OCI-LY7 (cell line): ENCODE data around the gene TAB2.

Experiments used
- EZH2phosphoT487 ChIP-seq: fragments of 200-600 bp; sonication (generic); IDR thresholded peaks from 2 replicates; pipeline ENCODE4 v1.6.1; 2018; ENCODE audit warnings: low read depth, borderline replicate concordance, mild to moderate bottlenecking, mixed run types, antibody characterized with exemption, low read length, moderate library complexity, mixed read lengths
- TF ChIP-seq, protein P1 (sequence below): fragments of 200-600 bp; sonication (generic); conservative IDR thresholded peaks from 2 replicates; pipeline ENCODE4 v1.5.1; 2014; ENCODE audit warnings: mild to moderate bottlenecking, antibody characterized with exemption, low read length, moderate library complexity, mixed read lengths

DNA sequence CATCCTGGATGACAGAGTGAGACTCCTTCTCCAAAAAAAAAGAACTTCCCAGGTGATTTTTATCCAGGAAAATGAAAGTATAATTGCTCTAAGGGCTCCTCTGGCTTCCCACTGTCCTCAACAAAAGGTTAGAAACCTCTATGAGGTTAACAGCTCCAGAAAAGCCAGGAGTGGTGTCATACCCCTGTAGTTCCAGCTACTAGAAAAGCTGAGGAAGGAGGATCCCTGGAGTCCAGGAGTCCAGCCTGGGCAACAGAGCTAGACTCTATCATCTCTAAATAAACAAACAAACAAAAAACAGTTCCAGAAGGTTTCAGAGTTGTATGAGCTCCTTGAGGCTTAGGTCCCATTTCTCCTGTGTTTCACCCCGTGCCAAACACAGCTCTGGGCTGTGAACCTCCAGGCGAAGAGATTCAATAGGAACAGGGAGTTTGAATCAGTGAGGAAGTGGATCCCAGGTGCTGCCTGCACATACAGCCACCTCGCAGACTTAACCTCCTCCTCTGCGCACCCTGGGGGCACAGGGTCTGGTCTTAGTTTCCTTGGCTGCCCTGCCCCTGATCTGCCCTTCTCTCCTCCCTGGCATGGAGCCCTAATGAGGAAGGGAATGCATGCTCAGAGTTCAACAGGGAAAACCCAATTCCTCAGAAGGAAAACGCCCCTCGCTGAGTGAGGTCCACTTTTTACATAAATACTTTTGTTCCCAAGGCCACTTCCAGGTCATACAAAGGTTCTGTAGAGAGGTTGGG, 136.3 kb downstream of the TAB2 start:
- TF ChIP-seq, protein P1, sequence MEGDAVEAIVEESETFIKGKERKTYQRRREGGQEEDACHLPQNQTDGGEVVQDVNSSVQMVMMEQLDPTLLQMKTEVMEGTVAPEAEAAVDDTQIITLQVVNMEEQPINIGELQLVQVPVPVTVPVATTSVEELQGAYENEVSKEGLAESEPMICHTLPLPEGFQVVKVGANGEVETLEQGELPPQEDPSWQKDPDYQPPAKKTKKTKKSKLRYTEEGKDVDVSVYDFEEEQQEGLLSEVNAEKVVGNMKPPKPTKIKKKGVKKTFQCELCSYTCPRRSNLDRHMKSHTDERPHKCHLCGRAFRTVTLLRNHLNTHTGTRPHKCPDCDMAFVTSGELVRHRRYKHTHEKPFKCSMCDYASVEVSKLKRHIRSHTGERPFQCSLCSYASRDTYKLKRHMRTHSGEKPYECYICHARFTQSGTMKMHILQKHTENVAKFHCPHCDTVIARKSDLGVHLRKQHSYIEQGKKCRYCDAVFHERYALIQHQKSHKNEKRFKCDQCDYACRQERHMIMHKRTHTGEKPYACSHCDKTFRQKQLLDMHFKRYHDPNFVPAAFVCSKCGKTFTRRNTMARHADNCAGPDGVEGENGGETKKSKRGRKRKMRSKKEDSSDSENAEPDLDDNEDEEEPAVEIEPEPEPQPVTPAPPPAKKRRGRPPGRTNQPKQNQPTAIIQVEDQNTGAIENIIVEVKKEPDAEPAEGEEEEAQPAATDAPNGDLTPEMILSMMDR: no peak
- TF ChIP-seq EZH2phosphoT487: no peak
